HPDE6-E6E7 (cell line): ENCODE results near the gene DYRK1A.

Experiments used
- DNase-seq: peaks from one replicate; pipeline ENCODE4 v3.0.0; 2011; ENCODE audit warnings: missing footprints; ENCODE audit errors: extremely low spot score

The DYRK1A gene

GRCh38 chr21:37550618-37551330, 184.2 kb downstream of the DYRK1A start:
- DNase-seq: no peak

GRCh38 chr21:37551331-37551992, 184.9 kb downstream of the DYRK1A start:
- no peak for DNase-seq

- no peak for DNase-seq
These were observed 185.4 kb downstream of the DYRK1A start for GRCh38 chr21:37551993-37552355.

GRCh38 chr21:37552496-37553029, 186.0 kb downstream of the DYRK1A start:
- no peak for DNase-seq

- no peak for DNase-seq
These were observed 186.5 kb downstream of the DYRK1A start for GRCh38 chr21:37553078-37553481.

GRCh38 chr21:37554661-37555379, 188.2 kb downstream of the DYRK1A start:
- no peak for DNase-seq

- DNase-seq: no peak
These were observed 189.2 kb downstream of the DYRK1A start for GRCh38 chr21:37555672-37556261.

- DNase-seq: no peak
These were observed 190.8 kb downstream of the DYRK1A start for GRCh38 chr21:37557261-37557950.

GRCh38 chr21:37558676-37559211, 192.2 kb downstream of the DYRK1A start:
- no peak for DNase-seq

GRCh38 chr21:37560385-37560784, 193.8 kb downstream of the DYRK1A start:
- DNase-seq: no peak

GRCh38 chr21:37561506-37561905, 194.9 kb downstream of the DYRK1A start:
- no peak for DNase-seq

- no peak for DNase-seq
These were observed 195.7 kb downstream of the DYRK1A start for GRCh38 chr21:37561941-37562919.

- peak; percentile 26 for DNase-seq
These were observed 196.5 kb downstream of the DYRK1A start for GRCh38 chr21:37562920-37563640.

- peak; percentile 91 for DNase-seq
These were observed 197.2 kb downstream of the DYRK1A start for GRCh38 chr21:37563641-37564340.

- peak; percentile 90 for DNase-seq
These were observed 197.9 kb downstream of the DYRK1A start for GRCh38 chr21:37564341-37564923.

- no peak for DNase-seq
These were observed 198.5 kb downstream of the DYRK1A start for GRCh38 chr21:37564924-37565529.

GRCh38 chr21:37565530-37566223, 199.1 kb downstream of the DYRK1A start:
- no peak for DNase-seq
